Stimulated activated CD4-positive, alpha-beta T cell treated with anti-CD3 and anti-CD28 coated beads, Interleukin-12 subunit alpha, Interleukin-12 subunit beta, amount 100 ng/mL, for 48 hours (primary cell): ENCODE data around the gene SMOC2.

Experiments used
- DNase-seq, 3 donors: peaks; one replicate each; pipeline ENCODE4 v3.0.0-alpha.2; 2020; ENCODE audit warnings: low read depth in 2 of 3, low spot score in 1 of 3

SMOC2 gene

GRCh38 chr6:168442646-168443045, 1.7 kb downstream of the SMOC2 start:
- no peak for DNase-seq

- DNase-seq, result no peak
Measured at GRCh38 chr6:168447282-168447681, 6.3 kb downstream of the SMOC2 start.

- no peak for DNase-seq
Measured at GRCh38 chr6:168447700-168448099, 6.7 kb downstream of the SMOC2 start.

GRCh38 chr6:168448243-168448855, 7.4 kb downstream of the SMOC2 start:
- DNase-seq, result no peak

DNA sequence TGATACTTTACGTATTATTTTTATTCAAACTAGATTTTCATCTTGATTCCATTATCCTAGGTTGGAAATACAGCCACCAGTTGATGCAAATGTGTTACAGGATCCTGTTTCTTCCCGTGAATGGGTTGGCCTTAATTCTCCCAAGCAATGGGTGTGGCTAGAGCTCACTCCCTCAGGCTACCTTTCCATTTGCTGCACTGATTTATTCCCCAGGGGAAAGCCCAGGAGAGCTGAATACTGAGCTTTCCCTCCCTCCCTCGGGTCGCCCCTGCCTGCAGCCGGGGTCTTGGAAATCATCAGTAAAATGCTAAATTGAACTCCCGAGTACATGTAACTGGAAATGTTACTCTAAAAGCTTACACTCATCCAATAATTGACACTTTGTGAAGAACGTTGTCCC, 9.9 kb downstream of the SMOC2 start:
- no peak for DNase-seq

GRCh38 chr6:168451805-168452517, 11.0 kb downstream of the SMOC2 start:
- DNase-seq, result no peak

DNA sequence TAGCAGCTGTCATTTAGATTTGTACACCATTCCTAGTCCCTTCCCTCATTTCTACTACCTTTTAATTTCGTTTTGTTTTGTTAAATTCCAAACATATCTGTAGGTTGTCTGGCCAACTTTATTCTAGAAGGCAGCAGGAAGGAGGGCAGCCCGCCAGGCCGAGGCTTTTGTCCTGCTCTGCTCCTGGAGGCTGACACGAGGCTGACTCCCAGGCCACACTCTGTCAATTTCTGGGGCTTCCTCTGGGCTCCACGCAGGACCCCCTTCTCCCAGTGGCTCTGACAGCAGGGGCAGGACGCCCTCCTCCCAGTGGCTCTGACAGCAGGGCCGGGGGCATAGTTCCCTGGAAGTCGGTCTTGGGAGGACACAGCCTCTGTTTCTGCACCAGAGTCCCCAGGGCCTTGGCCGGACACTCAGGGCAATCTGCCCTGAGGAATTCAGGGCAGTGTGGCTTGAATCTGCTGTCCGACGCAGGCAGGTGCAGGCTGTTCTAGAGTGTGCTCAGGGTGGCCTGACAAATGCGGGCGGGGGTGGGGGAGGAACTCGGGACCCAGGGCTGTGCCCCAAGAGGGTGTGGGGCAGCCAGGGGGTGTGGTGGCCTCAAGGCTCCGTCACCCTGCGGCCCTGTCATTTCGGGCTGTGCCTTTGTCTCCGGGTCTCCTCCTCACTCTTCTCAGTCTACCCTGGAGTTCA, 11.8 kb downstream of the SMOC2 start:
- no peak for DNase-seq

DNA sequence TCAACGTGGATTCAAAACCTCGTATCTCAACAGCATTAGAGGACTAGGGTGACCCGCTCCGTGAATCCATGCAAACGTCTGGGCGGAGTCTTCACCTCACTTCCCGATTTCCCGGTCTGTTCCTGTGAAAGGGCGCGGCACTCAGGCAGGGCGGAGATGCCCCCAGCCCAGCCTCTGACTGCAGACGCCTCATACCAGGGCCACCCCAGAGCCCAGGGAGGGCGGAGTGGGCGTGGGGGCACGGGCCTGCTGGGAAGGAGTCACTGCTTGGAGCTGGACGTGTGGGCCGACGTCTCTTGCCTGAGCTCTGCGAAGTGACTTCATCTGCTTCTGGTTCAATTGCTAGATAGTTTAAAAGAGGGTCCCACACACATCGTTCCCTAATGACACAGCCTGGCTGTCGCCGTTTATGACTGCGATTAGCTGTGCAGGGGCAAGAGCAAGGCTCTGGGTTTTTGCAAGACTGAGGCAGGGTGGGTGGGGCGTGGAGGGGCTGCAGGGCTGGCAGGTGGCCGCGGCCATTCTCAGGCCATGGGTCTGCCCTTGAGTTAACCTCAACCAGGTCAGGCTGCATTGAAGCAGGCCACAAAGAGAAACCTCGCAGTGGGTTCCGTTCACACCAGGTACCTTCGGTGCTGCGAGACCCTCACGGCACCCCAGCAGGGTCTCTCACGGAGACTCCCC, 15.0 kb downstream of the SMOC2 start:
- DNase-seq, result no peak

GRCh38 chr6:168456907-168457652, 16.1 kb downstream of the SMOC2 start:
- no peak for DNase-seq

DNA sequence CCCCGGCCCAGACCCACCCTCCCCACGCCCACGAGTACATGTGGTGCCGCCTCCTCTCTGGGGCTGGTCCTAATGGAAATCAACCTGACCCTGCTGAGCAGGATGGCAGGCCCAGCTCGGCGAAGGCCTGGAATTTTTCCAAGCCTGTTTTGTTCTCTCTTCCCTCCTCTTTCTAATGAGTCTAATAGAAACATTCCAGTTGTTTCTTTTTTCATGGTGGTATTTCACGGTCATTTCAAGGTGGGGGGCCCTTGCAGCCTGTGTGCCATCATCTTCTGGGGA, 16.6 kb downstream of the SMOC2 start:
- no peak for DNase-seq

GRCh38 chr6:168458101-168458500, 17.1 kb downstream of the SMOC2 start:
- DNase-seq, result no peak

- no peak for DNase-seq
Measured at GRCh38 chr6:168459572-168459971, 18.6 kb downstream of the SMOC2 start.

- no peak for DNase-seq
Measured at GRCh38 chr6:168462289-168462853, 21.4 kb downstream of the SMOC2 start.

DNA sequence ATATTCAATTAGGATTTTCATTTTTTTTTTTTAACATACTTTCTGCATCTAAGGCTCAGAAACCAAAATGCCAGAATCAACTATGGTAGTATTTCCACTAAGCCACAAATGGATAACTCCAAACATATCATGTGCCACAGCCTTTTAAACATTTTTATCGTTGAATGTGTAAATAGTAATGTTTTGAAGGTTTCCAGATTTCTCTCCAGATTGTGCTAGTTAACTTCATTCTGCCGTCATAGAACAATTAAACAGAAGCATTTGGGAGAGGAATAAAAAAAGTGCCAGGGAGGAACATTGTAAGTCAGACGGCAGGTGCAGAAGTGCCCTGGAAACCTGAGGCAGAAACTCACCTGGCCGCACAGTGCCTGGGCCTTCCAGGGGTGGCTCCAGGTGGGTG, 23.6 kb downstream of the SMOC2 start:
- DNase-seq, result no peak

DNA sequence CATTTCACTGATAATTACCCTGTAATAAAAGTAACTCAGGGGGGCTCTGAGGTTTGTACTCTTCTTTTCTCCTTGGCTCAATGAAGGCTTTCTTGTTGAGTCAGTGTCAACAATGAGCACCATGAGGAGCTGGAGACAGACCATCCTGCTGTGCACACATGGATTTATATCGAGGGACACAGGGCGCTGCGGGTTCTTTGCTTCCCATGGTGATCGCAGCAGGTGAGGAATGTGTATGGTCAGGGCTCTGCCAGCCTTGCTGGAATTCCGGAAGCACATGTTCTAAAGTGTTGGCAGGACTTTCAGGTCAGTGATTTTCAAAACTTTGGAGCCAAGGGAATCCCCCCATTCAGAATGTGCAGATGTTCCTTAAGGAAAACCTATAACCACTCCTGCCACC, 27.1 kb downstream of the SMOC2 start:
- no peak for DNase-seq

GRCh38 chr6:168469521-168469920, 28.5 kb downstream of the SMOC2 start:
- no peak for DNase-seq

DNA sequence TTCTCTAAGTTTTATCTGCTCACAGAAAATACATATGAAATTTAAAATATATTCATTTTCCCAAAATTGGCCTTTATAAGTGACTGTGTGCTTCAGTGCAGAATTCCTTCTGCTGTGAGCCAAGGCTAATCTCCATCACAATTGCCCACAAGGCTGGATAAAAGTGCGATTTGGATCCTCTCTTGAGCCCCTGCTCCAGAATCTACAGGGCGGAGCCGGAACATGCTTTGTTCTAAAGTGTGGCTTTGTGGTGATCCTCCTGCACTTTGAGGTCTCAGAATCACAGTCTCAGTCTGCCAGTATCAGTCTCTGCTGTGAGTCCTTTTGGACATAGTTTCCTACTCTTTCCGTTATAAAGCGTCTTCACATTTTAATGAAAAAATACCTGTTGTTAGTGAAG, 28.9 kb downstream of the SMOC2 start:
- no peak for DNase-seq

DNA sequence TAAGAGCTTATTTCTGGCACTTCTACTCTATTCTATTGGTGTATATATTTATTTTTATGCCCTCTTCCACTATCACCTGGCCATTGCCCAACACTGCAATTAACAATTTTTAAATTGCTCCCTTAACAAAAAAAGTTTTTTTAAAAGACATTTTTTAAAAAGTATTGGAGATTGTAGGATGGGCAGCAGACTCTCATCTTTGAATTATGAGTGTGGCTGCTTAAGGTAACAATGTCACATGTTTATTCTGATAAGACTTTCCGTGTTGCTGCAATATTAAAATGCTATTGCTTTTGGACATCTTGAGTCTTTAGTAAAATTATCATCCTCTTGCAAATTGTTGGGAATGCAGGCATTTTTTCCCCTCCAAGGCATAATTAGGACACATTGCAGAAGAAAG, 31.4 kb downstream of the SMOC2 start:
- DNase-seq, result no peak

- no peak for DNase-seq
Measured at GRCh38 chr6:168473197-168473596, 32.2 kb downstream of the SMOC2 start.

GRCh38 chr6:168475188-168476013, 34.4 kb downstream of the SMOC2 start:
- no peak for DNase-seq
